ENCODE results near the gene CDKL2.
"Not testable (repeated sequence)": the region's sequence is repeated elsewhere in the genome, so short reads cannot be mapped to it uniquely, and the experiment has no call there.

Gene CDKL2

DNA sequence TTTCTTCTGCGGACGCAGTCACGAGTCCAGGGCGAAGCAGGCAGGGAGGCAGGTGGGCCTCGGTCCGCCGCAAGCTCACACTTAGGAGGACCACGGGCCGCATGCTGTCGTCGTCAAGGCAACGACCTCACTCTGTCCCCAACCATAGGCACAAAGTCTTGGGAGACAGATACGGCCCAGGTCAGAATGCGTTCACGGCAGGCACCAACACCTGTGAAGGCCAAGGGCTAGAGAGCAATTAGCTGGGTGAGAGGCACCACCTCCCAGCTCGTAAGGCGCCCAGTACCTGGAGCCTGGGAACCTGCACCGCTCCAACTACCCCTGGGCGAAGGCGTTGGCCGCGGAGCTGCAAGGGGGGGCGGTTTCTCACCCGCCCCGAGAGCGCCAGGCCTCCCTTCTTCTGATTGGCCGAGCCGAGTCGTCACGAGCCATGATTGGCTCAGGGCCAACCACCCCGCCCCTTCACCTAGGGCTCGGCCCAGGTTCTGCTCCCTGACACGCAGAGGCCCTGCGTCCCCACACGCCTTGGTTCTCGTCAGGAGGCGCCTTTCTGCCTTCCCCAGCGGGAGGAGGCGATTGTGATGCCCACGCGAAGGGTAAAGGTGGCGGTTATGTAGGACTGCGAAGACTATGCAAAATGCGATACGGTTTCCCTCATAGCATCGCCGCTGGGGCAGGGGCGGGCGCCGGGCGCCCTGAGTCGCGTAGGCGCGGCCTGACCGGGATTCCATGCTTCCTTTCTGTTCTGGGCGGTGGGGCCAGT is at the start of gene CDKL2:
Gene CDKL2 (minus strand): TSS at position 355 of the 763 bp plus-strand sequence. CDS start 4,540 bp downstream, outside the sequence.
- peak within 1 kb of the TSS; percentile 42 for H3K27ac Mint-ChIP-seq
- H3K4me1 Mint-ChIP-seq (ENCODE audit: low read depth): peaks cover 11% of the 10 kb centered on the region
- no peaks in the 10 kb centered on the region for H3K27me3 Mint-ChIP-seq
- no peaks in the 10 kb centered on the region for H3K36me3 Mint-ChIP-seq (ENCODE audit: low read depth)
- H3K4me3 Mint-ChIP-seq: peak within 1 kb of the TSS; percentile 83
- H3K9me3 Mint-ChIP-seq: no peaks in the 10 kb centered on the region

DNA sequence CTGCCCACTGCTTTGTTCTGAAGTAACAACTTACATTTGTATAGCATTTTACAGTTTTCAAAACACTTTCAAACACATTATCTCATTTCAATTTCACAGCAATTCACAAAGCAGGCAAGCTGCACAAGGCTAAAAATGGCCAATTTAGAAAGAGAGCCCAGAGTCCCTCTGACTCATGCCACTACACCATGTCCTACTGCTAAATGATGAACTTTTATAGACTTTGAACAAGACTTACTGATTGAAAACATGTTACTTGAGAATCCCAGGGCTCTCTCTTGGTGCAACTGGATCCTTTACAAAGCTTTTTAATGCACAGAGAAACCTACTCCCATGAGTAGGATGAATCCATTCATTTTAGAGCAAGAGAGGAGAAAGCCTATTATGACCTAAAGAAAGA is 48.6 kb upstream of the CDKL2 start:
- no peak overlapping the region for H3K4me3 Mint-ChIP-seq
- H3K9me3 Mint-ChIP-seq: no peaks in the 10 kb centered on the region
- H3K27ac Mint-ChIP-seq: no peak overlapping the region
- no peaks in the 10 kb centered on the region for H3K27me3 Mint-ChIP-seq
- peaks cover 24% of the 10 kb centered on the region for H3K4me1 Mint-ChIP-seq (ENCODE audit: low read depth)
- H3K36me3 Mint-ChIP-seq (ENCODE audit: low read depth): no peaks in the 10 kb centered on the region

- H3K9me3 Mint-ChIP-seq: no peaks in the 10 kb centered on the region
- no peaks in the 10 kb centered on the region for H3K27me3 Mint-ChIP-seq
- no peaks in the 10 kb centered on the region for H3K36me3 Mint-ChIP-seq (ENCODE audit: low read depth)
- peaks cover 25% of the 10 kb centered on the region for H3K4me1 Mint-ChIP-seq (ENCODE audit: low read depth)
- H3K27ac Mint-ChIP-seq: no peak overlapping the region
- no peak overlapping the region for H3K4me3 Mint-ChIP-seq
Measured at GRCh38 chr4:75678473-75678872, 48.1 kb upstream of the CDKL2 start.

DNA sequence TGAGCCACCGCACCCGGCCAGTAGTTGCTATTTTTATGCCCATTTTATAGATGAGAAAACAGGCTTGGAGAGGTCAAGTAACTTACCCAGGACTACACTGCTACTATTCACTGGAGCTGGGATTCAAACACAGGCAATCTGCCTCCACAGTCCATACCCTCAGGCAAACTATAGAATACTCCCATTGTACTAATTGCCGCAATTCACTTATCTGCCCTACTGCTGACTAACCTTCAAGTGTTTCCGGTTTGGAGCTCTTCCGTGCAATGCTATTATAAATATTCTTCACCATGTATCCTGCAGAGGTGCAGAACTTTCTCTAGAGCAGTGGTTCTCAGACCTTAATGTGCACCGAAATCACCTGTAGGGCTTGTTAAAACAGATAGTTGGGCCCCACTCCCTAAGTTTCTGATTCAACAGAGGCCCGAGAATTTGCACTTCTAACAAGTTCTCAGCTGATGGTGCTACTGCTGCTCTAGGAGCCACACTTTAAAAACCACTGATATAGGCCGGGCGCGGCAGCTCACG is 44.7 kb upstream of the CDKL2 start:
- Mint-ChIP-seq H3K27ac (no peak overlapping the region), H3K4me3 (no peak overlapping the region), H3K36me3 (ENCODE audit: low read depth) (peaks cover 6% of the 10 kb centered on the region)

DNA sequence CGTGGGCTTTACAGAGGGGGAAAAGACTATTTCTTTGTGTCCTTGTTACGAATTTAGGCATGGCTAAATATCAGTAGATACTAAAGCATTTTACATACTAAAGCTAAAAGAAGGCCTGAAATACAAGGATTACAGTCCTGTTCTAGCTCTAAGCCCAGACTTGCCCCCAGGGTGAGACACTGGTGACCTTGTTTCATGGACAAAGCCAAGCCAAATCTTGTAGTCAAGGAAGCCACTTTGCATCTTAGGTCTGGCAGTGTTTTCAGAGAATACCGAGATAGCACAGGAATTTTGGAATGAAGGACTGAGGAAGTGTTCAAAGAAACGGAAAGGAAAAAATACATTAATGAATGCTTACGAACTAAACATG is 43.6 kb upstream of the CDKL2 start:
- Mint-ChIP-seq H3K9me3 (no peaks in the 10 kb centered on the region), H3K27me3 (no peaks in the 10 kb centered on the region), H3K4me3 (peak overlapping the region; percentile 97), H3K27ac (peak overlapping the region; percentile 98), H3K36me3 (ENCODE audit: low read depth) (peaks cover 6% of the 10 kb centered on the region), H3K4me1 (ENCODE audit: low read depth) (peaks cover 42% of the 10 kb centered on the region)

More for the DNA sequence above, 44.7 kb upstream of the CDKL2 start:
- H3K27me3 Mint-ChIP-seq: no peaks in the 10 kb centered on the region
- peaks cover 32% of the 10 kb centered on the region for H3K4me1 Mint-ChIP-seq (ENCODE audit: low read depth)
- H3K9me3 Mint-ChIP-seq: no peaks in the 10 kb centered on the region

GRCh38 chr4:75673027-75673958 is 43.0 kb upstream of the CDKL2 start, which contains the start of gene G3BP2:
Gene G3BP2 (minus strand): TSS chr4:75673411. CDS start chr4:75662025, 11,386 bp downstream.
- no peaks in the 10 kb centered on the region for H3K27me3 Mint-ChIP-seq
- peak within 1 kb of the TSS; percentile 98 for H3K27ac Mint-ChIP-seq
- H3K9me3 Mint-ChIP-seq: no peaks in the 10 kb centered on the region
- peak within 1 kb of the TSS; percentile 97 for H3K4me3 Mint-ChIP-seq
- peaks cover 49% of the 10 kb centered on the region for H3K4me1 Mint-ChIP-seq (ENCODE audit: low read depth)
- peaks cover 6% of the 10 kb centered on the region for H3K36me3 Mint-ChIP-seq (ENCODE audit: low read depth)

GRCh38 chr4:75672461-75673026 is 42.2 kb upstream of the CDKL2 start:
- Mint-ChIP-seq H3K27ac (peak overlapping the region; percentile 98), H3K27me3 (no peaks in the 10 kb centered on the region), H3K4me3 (peak overlapping the region; percentile 97), H3K36me3 (ENCODE audit: low read depth) (peaks cover 10% of the 10 kb centered on the region), H3K9me3 (no peaks in the 10 kb centered on the region), H3K4me1 (ENCODE audit: low read depth) (peaks cover 56% of the 10 kb centered on the region)

GRCh38 chr4:75671802-75672421 is 41.6 kb upstream of the CDKL2 start:
- H3K4me1 Mint-ChIP-seq (ENCODE audit: low read depth): peaks cover 63% of the 10 kb centered on the region
- peaks cover 14% of the 10 kb centered on the region for H3K36me3 Mint-ChIP-seq (ENCODE audit: low read depth)
- no peaks in the 10 kb centered on the region for H3K9me3 Mint-ChIP-seq
- peak overlapping the region; percentile 98 for H3K27ac Mint-ChIP-seq
- H3K27me3 Mint-ChIP-seq: no peaks in the 10 kb centered on the region
- H3K4me3 Mint-ChIP-seq: peak overlapping the region; percentile 97

- Mint-ChIP-seq H3K9me3 (no peaks in the 10 kb centered on the region), H3K27me3 (no peaks in the 10 kb centered on the region), H3K27ac (peak overlapping the region; percentile 59), H3K36me3 (ENCODE audit: low read depth) (peaks cover 24% of the 10 kb centered on the region), H3K4me1 (ENCODE audit: low read depth) (peaks cover 82% of the 10 kb centered on the region), H3K4me3 (peak overlapping the region; percentile 54)
Measured at GRCh38 chr4:75668596-75668995, 38.3 kb upstream of the CDKL2 start.

DNA sequence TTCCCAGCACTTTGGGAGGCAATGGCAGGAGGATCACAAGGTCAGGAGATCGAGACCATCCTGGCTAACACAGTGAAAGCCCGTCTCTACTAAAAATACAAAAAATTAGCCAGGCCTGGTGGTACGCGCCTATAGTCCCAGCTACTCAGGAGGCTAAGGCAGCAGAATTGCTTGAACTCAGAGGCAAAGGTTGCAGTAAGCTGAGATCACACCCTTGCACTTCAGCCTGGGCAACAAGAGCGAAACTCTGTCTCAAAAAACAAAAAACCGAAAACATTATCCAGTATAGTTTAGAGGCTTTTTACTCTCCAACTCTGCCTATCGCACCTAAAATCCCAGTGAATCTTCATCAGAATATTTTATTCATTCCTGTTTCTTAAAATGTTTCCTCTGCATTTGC is 37.3 kb upstream of the CDKL2 start:
- Mint-ChIP-seq H3K27ac (peak overlapping the region; percentile 70), H3K4me3 (peak overlapping the region; percentile 54), H3K4me1 (ENCODE audit: low read depth) (peaks cover 83% of the 10 kb centered on the region), H3K36me3 (ENCODE audit: low read depth) (peaks cover 28% of the 10 kb centered on the region)
- H3K27me3 Mint-ChIP-seq, H3K9me3 Mint-ChIP-seq: not testable (repeated sequence)

DNA sequence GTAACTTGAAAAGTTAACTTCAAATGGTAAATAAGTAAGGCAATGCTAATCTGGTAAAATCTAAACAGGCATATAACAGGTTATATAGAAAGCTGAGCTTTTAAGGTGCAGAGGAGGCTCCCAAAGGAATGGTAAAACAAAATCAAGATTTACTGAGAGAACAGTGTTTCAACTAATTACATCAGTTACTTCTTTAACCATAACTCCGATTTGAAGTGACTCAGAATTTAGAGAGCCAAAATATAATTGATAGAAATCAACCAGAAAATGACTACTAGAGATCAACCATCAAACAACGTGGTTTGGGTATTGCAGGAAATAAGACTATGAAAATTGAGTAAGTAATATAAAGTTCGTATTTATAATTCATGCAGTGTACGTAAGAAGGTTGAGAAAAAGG is 36.0 kb upstream of the CDKL2 start:
- Mint-ChIP-seq H3K9me3 (no peaks in the 10 kb centered on the region), H3K27ac (peak overlapping the region; percentile 63), H3K36me3 (ENCODE audit: low read depth) (peaks cover 37% of the 10 kb centered on the region), H3K27me3 (no peaks in the 10 kb centered on the region), H3K4me3 (peak overlapping the region; percentile 66), H3K4me1 (ENCODE audit: low read depth) (peaks cover 81% of the 10 kb centered on the region)

- not testable (repeated sequence) for H3K4me3 Mint-ChIP-seq, H3K27me3 Mint-ChIP-seq, H3K9me3 Mint-ChIP-seq
- Mint-ChIP-seq H3K36me3 (ENCODE audit: low read depth) (peaks cover 45% of the 10 kb centered on the region), H3K4me1 (ENCODE audit: low read depth) (peaks cover 73% of the 10 kb centered on the region), H3K27ac (peak overlapping the region; percentile 18)
Measured at GRCh38 chr4:75664604-75665003, 34.3 kb upstream of the CDKL2 start.

DNA sequence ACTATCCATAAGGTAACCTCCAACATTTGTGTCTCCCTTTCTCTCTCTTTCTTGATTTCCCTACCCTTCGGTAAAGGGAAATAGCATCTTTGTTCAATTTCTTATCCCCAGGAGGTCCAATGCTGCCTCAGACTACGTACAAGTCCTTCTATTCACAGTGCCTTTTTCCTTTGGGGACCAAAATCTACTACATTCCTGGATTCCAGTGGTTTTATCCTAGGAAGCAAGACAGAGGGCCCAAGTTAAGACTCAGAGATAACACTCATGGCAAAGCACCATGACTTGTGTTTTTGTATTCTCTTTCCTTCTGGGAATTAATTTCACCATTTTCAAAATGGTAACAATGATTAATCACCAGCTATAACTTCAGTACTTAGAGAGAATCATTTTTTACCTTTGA is 32.3 kb upstream of the CDKL2 start:
- Mint-ChIP-seq H3K4me3 (no peak overlapping the region), H3K9me3 (no peaks in the 10 kb centered on the region), H3K27ac (peak overlapping the region; percentile 29), H3K4me1 (ENCODE audit: low read depth) (peaks cover 68% of the 10 kb centered on the region), H3K27me3 (no peaks in the 10 kb centered on the region), H3K36me3 (ENCODE audit: low read depth) (peaks cover 59% of the 10 kb centered on the region)

DNA sequence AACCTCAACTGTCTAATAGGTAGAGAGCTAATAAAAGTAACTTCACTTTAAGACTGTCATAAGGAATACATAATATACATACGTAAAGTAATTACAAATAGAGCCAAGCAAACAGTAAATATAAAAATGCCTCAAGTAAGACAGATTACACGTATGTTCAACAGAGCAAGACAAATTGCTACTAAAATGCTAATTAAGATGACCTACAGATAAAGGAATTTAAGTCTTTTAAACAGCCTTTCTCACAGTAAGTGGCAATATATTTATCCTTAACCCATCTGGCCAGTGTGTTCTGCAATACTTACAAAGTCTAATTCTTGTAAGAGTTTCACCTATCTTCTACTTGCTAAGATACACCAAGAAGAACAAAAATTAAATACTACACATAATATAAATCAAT is 30.2 kb upstream of the CDKL2 start:
- H3K36me3 Mint-ChIP-seq (ENCODE audit: low read depth): peaks cover 68% of the 10 kb centered on the region
- H3K4me3 Mint-ChIP-seq: no peak overlapping the region
- H3K4me1 Mint-ChIP-seq (ENCODE audit: low read depth): peaks cover 66% of the 10 kb centered on the region
- no peaks in the 10 kb centered on the region for H3K27me3 Mint-ChIP-seq
- no peak overlapping the region for H3K27ac Mint-ChIP-seq
- no peaks in the 10 kb centered on the region for H3K9me3 Mint-ChIP-seq
